Thyroid gland (tissue), 4 donors: ENCODE results near the gene DICER1. TPM values are rescaled to one million over a fixed set of nuclear protein-coding genes. Genes with fewer than 3 reads are reported as not detected.

Experiments
- DNase-seq, 2 donors: peaks; one replicate each; pipeline ENCODE4 v3.0.0-alpha.2; 2019
- H3K27ac ChIP-seq, 3 donors: fragments of 200-600 bp; sonication (generic); 1 replicate in 2 of 3; 2 replicates in 1 of 3; pipeline ENCODE4 v1.5.1; 2016 to 2019; ENCODE audit warnings: mild to moderate bottlenecking in 1 of 3, moderate library complexity in 1 of 3
- H3K27me3 ChIP-seq: fragments of 200-600 bp; sonication (generic); one replicate; pipeline ENCODE4 v1.5.1; 2019
- H3K36me3 ChIP-seq, 2 donors: fragments of 200-600 bp; sonication (generic); one replicate each; pipeline ENCODE4 v1.5.1; 2016 to 2019
- H3K4me1 ChIP-seq, 2 donors: fragments of 200-600 bp; sonication (generic); one replicate each; pipeline ENCODE4 v1.5.1; 2017 to 2019
- H3K4me3 ChIP-seq, 3 donors: fragments of 200-600 bp; sonication (generic); replicated peaks in 1 of 3; 1 replicate in 2 of 3; 2 replicates in 1 of 3; pipeline ENCODE4 v1.5.1; 2016; ENCODE audit warnings: mild to moderate bottlenecking in 1 of 3
- H3K9me3 ChIP-seq: fragments of 200-600 bp; sonication (generic); one replicate; pipeline ENCODE4 v1.5.1; 2017
- POLR2A ChIP-seq, 2 donors: fragments of 450-650 bp; IDR thresholded peaks; one replicate each; pipeline ENCODE4 v1.6.1; 2017; ENCODE audit warnings: antibody characterized with exemption in 2 of 2, mild to moderate bottlenecking in 2 of 2, moderate library complexity in 1 of 2
- WGBS, 2 donors: methylation state at CpG; one replicate each; pipeline ENCODE4 v1.1.5; 2017; 5-methylcytosine and 5-hydroxymethylcytosine counted together
- intact Hi-C: fragments of 100-400 bp; cut with DNase I; formaldehyde crosslinking; loops from one replicate; pipeline ENCODE4 v1.15.1; 2023
- total RNA-seq, 4 donors: library from RNA; depleted of rRNA; stranded (reverse); fragments of >200 nt; gene quantifications; one replicate each; pipeline ENCODE4 v1.2.3, GENCODE V29; 2016
- TF ChIP-seq, protein P1 (sequence below), 6 experiments: fragments of 200-600 bp in 3 of 6; fragments of 450-650 bp in 3 of 6; sonication (generic) in 3 of 6; IDR thresholded peaks; one replicate each; pipeline ENCODE4 v1.5.1; 2016 to 2019; ENCODE audit warnings: antibody characterized with exemption in 6 of 6, mild to moderate bottlenecking in 2 of 6, inconsistent platforms in 1 of 6, moderate library complexity in 1 of 6

The DICER1 gene
- total RNA-seq, 4 donors from 2014 or later = 66.5 to 96.8 (median 78.8) TPM

DNA sequence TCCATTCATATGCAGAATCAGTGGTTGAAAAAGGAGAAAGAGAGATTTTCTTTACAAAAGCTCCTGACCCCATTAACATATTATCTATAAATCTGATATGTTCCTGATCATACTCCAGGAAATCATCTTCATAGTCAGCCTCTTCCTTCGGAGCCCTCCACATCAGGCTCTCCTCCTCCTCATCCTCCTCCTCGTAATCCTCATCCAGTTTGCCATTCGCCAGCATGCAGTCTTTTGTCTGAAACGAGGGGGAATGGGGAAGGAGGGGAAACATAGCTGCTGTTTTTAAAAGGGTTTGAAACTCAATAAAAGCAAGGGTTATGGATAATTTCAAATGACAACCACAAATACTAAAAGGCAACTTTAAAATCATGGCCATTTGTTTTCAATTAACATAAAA lies 60.9 kb downstream of the DICER1 start:
- TF ChIP-seq, protein P1, sequence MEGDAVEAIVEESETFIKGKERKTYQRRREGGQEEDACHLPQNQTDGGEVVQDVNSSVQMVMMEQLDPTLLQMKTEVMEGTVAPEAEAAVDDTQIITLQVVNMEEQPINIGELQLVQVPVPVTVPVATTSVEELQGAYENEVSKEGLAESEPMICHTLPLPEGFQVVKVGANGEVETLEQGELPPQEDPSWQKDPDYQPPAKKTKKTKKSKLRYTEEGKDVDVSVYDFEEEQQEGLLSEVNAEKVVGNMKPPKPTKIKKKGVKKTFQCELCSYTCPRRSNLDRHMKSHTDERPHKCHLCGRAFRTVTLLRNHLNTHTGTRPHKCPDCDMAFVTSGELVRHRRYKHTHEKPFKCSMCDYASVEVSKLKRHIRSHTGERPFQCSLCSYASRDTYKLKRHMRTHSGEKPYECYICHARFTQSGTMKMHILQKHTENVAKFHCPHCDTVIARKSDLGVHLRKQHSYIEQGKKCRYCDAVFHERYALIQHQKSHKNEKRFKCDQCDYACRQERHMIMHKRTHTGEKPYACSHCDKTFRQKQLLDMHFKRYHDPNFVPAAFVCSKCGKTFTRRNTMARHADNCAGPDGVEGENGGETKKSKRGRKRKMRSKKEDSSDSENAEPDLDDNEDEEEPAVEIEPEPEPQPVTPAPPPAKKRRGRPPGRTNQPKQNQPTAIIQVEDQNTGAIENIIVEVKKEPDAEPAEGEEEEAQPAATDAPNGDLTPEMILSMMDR (IDR thresholded peaks at IDR 0.05) = no peak
- intact Hi-C loops = loop anchor here (10.0 kb wide), 1 partner anchor 402 kb away; no protein-coding TSS in a partner anchor
- 85 to 87% methylated on average over 4 of the region's 4 CpGs for WGBS, 2 donors
- Histone ChIP-seq H3K27ac (no peak overlapping the region), H3K4me3 (no peak overlapping the region), H3K4me1 (peaks cover 6 to 11% of the 10 kb centered on the region in 2 donors), H3K27me3 (no peaks in the 10 kb centered on the region), H3K36me3 (peaks cover 13 to 20% of the 10 kb centered on the region in 2 donors), H3K9me3 (no peaks in the 10 kb centered on the region)
- DNase-seq = no peak

DNA sequence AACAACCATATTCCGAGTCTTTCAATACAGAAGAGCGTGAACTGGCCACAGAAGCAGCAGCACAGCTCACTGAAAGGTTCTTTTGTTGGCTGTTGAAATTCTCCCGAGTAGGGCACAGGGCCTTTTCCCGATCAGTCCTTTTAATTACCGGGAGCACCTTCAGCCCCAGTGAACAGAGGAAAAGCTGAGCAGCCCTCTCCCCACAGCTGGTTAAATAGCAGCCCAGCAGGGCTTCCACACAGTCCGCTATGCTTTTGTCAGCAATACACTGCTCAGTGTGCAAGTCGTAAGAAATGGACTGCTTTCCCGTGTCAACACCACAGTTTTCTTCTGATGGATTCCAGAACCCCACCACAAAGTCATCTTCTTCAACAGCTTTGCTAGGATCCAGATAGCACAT lies 61.3 kb downstream of the DICER1 start:
- H3K9me3 ChIP-seq = no peaks in the 10 kb centered on the region
- intact Hi-C loops = loop anchor here (10.0 kb wide), 1 partner anchor 401 kb away; no protein-coding TSS in a partner anchor
- TF ChIP-seq POLR2A (IDR thresholded peaks at IDR 0.05) = no peak
- TF ChIP-seq, protein P1 (IDR thresholded peaks at IDR 0.05) = no peak
- no peak overlapping the region for H3K27ac ChIP-seq
- H3K4me1 ChIP-seq = peaks cover 6 to 11% of the 10 kb centered on the region in 2 donors
- 87% methylated on average over 8 of the region's 8 CpGs for WGBS, 2 donors
- H3K27me3 ChIP-seq = no peaks in the 10 kb centered on the region
- H3K36me3 ChIP-seq = peaks cover 13 to 23% of the 10 kb centered on the region in 2 donors
- no peak for DNase-seq
- no peak overlapping the region for H3K4me3 ChIP-seq

DNA sequence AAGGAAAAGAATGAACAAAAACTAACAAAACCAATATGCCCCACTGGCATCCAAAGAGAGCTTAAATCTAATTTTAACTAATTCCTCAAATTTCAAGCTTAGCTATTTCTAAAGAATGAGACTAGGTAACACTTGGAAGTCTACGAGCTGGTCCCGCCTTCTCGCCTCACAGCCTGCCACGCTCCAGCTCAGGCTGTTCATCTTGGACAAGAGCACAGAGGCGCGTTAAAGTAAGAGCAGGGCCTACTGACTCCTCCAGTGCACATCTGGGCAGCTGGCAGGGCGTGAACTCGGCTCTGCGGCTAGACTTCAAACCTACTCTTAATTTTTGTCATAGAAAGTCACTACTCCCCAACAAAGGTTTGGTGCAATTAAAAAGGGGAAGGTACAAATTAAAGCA lies 64.6 kb downstream of the DICER1 start:
- TF ChIP-seq POLR2A (IDR thresholded peaks at IDR 0.05) = no peak
- TF ChIP-seq, protein P1 (IDR thresholded peaks at IDR 0.05) = no peak
- H3K9me3 ChIP-seq = no peaks in the 10 kb centered on the region
- H3K4me1 ChIP-seq = peaks cover 0 to 4% of the 10 kb centered on the region in 2 donors
- peak; percentile 61 to 63 for DNase-seq
- peaks cover 29 to 42% of the 10 kb centered on the region in 2 donors for H3K36me3 ChIP-seq
- WGBS, 2 donors = 77 to 80% methylated on average over 9 of the region's 9 CpGs
- no peak overlapping the region for H3K4me3 ChIP-seq
- intact Hi-C loops = loop anchor here (10.0 kb wide), 1 partner anchor 398 kb away; no protein-coding TSS in a partner anchor
- H3K27me3 ChIP-seq = no peaks in the 10 kb centered on the region
- H3K27ac ChIP-seq = no peak overlapping the region

DNA sequence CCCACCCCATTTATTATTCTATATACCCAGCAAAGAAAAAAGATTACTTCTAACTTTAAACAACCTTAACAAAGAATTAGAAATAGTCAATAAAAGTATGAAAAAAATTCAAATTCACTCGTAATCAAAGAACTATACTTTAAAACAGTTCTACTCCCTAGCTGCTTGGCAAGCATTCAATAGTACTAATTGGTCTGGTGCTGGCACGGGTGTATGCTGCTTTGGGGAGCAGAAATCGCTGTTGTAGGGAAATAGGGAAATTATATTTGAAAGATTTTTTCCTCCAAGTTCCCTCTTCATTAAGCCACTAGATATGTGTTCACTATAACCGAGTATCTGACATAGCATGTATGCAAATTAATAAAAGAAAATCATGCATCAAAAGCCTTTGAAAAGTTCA lies 65.7 kb downstream of the DICER1 start:
- no peak overlapping the region for H3K27ac ChIP-seq
- peaks cover 29 to 45% of the 10 kb centered on the region in 2 donors for H3K36me3 ChIP-seq
- WGBS, 2 donors = 76 to 83% methylated on average over 4 of the region's 4 CpGs
- no peaks in the 10 kb centered on the region for H3K9me3 ChIP-seq
- H3K27me3 ChIP-seq = no peaks in the 10 kb centered on the region
- intact Hi-C loops = loop anchor here (10.0 kb wide), 1 partner anchor 397 kb away; no protein-coding TSS in a partner anchor
- no peak overlapping the region for H3K4me3 ChIP-seq
- no peak for DNase-seq
- no peak for TF ChIP-seq POLR2A (IDR thresholded peaks at IDR 0.05)
- TF ChIP-seq, protein P1 (IDR thresholded peaks at IDR 0.05) = no peak
- peaks cover 0 to 4% of the 10 kb centered on the region in 2 donors for H3K4me1 ChIP-seq

DNA sequence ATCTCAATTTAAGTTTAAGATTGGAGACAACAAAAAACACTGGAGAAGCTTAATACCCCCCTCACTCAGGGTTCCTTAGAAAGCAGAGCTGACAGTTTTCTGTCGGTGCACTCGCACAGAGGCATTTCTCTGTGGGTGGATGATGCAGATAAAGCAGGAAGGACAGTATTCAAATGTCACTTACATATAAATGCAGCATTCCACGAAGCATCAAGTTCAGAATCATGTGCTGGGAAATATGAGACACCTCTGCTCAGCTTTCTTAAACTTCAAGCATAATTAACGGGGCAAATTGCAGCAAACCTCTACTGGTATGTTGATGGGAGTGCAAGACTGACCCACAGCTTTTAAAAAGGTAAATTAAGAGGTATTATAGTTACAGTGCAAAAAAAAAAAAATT lies 68.7 kb downstream of the DICER1 start:
- WGBS, 2 donors = 64 to 70% methylated on average over 4 of the region's 4 CpGs
- peaks cover 20 to 32% of the 10 kb centered on the region in 2 donors for H3K36me3 ChIP-seq
- TF ChIP-seq, protein P1 (IDR thresholded peaks at IDR 0.05) = no peak
- TF ChIP-seq POLR2A (IDR thresholded peaks at IDR 0.05) = no peak

More for the DNA sequence above, 68.7 kb downstream of the DICER1 start:
- Histone ChIP-seq H3K27ac (no peak overlapping the region), H3K4me1 (peaks cover 0 to 4% of the 10 kb centered on the region in 2 donors), H3K27me3 (no peaks in the 10 kb centered on the region), H3K9me3 (no peaks in the 10 kb centered on the region), H3K4me3 (no peak overlapping the region)
- intact Hi-C loops = no loop called here
- no peak for DNase-seq
